ENCODE measurements around the gene AXIN2. TPM values are rescaled to one million over a fixed set of nuclear protein-coding genes. Genes with fewer than 3 reads are reported as not detected.

The AXIN2 gene
- total RNA-seq, 4 donors from 2014 or later: 9.9 to 27.2 (median 17.9) TPM

DNA sequence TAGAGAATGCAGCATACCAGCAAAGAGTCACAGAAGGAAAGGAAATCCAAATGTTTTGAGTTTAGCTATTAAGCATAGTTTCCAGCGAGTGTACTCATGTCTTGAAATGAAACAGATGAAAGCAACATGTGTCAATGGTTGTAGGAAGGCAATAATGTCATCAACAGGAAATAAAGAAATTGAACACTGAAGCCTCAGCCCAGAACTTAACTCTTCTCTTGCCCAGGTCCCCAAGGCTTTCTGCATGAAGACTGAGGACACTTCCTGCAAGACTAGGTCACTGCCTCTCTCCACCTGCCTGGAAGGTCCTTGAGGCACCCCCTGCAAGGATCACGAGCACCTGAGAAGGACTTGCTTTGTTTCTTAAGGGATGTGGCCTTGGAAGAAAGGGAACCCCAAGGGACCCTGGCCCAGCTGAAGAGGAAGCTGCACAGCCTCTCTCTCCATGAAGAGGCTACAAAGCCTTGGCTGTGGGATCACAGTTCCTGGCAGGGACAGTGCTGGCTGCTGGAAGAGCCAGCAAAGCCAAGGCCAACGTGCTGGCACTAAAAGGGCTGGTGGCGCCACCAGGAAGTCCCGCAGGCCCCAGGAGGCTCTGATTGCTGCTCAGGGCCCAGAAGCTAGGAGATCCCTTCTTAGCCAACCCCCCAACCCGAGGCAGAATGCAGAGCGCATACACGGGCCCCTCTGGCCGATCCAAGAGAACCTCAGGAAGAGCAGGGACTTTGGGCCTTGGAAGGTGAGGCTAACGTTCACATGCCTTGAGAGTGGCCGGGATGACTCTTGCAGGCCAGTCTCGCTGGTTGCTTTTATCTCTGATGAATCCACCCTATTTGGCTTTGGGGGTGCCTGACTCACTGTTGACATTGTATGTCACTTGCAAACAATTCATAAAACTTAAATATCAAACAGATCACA lies 23.4 kb upstream of the AXIN2 start:
- in situ Hi-C loops (cut with MboI; ENCODE audit: low sequenced_read_pairs in 4 of 4) (no loop called here), intact Hi-C loops (cut with DNase I; ENCODE audit: low total_unique reads) (no loop called here)
- Histone ChIP-seq H3K4me3 (no peak overlapping the region), H3K27me3 (no peaks in the 10 kb centered on the region), H3K9me3 (no peaks in the 10 kb centered on the region), H3K36me3 (no peaks in the 10 kb centered on the region), H3K4me1 (peaks cover 0 to 15% of the 10 kb centered on the region in 2 donors), H3K27ac (peak overlapping the region in 2 of 4 donors; percentile 11 to 33)
- ATAC-seq: peak; percentile 37 to 78
- peak in 1 of 2 donors; percentile 55 for DNase-seq
- TF ChIP-seq, protein P1, sequence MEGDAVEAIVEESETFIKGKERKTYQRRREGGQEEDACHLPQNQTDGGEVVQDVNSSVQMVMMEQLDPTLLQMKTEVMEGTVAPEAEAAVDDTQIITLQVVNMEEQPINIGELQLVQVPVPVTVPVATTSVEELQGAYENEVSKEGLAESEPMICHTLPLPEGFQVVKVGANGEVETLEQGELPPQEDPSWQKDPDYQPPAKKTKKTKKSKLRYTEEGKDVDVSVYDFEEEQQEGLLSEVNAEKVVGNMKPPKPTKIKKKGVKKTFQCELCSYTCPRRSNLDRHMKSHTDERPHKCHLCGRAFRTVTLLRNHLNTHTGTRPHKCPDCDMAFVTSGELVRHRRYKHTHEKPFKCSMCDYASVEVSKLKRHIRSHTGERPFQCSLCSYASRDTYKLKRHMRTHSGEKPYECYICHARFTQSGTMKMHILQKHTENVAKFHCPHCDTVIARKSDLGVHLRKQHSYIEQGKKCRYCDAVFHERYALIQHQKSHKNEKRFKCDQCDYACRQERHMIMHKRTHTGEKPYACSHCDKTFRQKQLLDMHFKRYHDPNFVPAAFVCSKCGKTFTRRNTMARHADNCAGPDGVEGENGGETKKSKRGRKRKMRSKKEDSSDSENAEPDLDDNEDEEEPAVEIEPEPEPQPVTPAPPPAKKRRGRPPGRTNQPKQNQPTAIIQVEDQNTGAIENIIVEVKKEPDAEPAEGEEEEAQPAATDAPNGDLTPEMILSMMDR (IDR thresholded peaks at IDR 0.05 in 4 of 5, conservative IDR thresholded peaks at IDR 0.05 in 1 of 5): no peak
- TF ChIP-seq POLR2A (IDR thresholded peaks at IDR 0.05): no peak

DNA sequence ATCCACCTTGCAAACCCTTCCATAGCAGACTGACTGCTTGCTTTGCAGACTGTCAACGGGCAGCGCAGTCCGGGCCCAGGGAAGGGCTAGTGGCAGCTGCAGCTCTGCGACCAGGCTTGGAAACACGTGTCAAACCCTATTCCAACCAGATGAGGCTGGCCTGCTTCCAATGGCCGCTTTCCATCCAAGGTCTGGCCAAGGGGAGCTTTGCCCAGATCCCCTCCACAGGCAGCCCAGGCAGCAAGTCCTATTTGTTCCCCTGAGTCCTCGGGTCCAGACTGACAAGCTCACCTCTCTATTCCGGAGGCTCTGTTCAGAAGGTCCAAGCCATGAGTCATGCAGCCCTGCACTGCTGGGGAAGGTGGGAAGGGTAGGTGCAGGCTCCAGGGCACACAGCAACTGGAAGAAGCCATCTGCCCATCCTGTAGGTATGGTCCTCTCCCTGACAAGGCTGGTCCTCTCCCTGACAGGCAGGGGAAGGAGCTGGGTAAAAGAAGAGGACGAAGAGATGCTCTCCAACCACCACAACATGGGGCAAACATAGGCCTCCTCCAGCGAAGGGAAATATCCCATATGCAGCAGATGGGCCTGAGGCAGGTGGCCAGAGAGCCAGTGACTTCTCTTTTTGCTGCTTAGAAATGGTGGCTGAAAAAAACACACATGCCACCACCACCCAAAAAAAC lies 22.6 kb upstream of the AXIN2 start:
- TF ChIP-seq POLR2A (IDR thresholded peaks at IDR 0.05): no peak
- TF ChIP-seq, protein P1 (IDR thresholded peaks at IDR 0.05 in 4 of 5, conservative IDR thresholded peaks at IDR 0.05 in 1 of 5): no peak
- Histone ChIP-seq H3K36me3 (no peaks in the 10 kb centered on the region), H3K27me3 (no peaks in the 10 kb centered on the region), H3K4me1 (peaks cover 0 to 15% of the 10 kb centered on the region in 2 donors), H3K27ac (peak overlapping the region in 1 of 4 donors; percentile 13), H3K4me3 (no peak overlapping the region), H3K9me3 (no peaks in the 10 kb centered on the region)
- no peak for DNase-seq
- peak in 1 of 2 donors; percentile 55 for ATAC-seq
- intact Hi-C loops (cut with DNase I; ENCODE audit: low total_unique reads) (no loop called here), in situ Hi-C loops (cut with MboI; ENCODE audit: low sequenced_read_pairs in 4 of 4) (no loop called here)

DNA sequence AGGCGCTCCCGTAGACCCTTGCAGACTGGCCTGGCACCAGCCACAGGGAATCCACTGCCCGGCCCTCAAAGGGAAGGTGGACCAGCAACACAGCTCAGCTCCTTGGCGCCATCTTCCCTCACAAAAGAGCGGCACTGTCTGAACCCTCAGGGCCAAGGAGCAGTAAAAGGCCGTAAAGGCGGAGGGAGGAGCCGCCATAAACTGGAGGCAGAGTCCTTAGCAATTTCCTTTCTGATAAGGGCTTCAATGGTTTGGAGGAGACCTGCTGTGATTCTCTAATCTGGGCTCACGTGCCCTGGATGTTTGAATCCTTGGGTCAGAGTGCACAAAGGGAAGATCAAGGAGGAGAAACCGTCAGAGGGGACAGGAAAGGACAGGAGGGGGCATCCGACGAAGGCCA lies 15.5 kb upstream of the AXIN2 start:
- in situ Hi-C loops (cut with MboI; ENCODE audit: low sequenced_read_pairs in 4 of 4) (no loop called here), intact Hi-C loops (cut with DNase I; ENCODE audit: low total_unique reads) (no loop called here)
- Histone ChIP-seq H3K27ac (no peak overlapping the region), H3K4me3 (no peak overlapping the region), H3K9me3 (no peaks in the 10 kb centered on the region), H3K4me1 (no peaks in the 10 kb centered on the region), H3K36me3 (no peaks in the 10 kb centered on the region), H3K27me3 (no peaks in the 10 kb centered on the region)
- ATAC-seq: no peak
- TF ChIP-seq, protein P1 (IDR thresholded peaks at IDR 0.05 in 4 of 5, conservative IDR thresholded peaks at IDR 0.05 in 1 of 5): no peak
- no peak for TF ChIP-seq POLR2A (IDR thresholded peaks at IDR 0.05)
- DNase-seq: no peak

DNA sequence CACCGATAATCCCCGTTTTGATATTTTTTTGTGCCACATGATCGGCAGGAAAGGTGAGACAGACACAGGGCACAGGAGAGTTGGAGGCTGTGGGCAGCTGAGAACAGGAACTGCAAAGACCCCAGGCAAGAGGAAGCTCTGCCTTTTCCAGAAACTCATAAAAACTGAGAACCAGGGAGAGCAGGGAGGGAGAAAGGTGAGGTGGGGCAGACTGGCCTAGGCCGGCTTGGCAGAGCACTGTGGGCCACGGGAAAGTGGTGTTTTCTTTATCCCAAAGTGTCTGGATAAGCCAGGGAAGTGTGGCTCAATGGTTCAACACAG lies 11.8 kb upstream of the AXIN2 start:
- ATAC-seq (no peak), DNase-seq (no peak)
- H3K4me1 ChIP-seq: no peaks in the 10 kb centered on the region
- H3K9me3 ChIP-seq: no peaks in the 10 kb centered on the region
- H3K4me3 ChIP-seq: no peak overlapping the region
- H3K36me3 ChIP-seq: no peaks in the 10 kb centered on the region
- no peak overlapping the region for H3K27ac ChIP-seq
- no peaks in the 10 kb centered on the region for H3K27me3 ChIP-seq
- in situ Hi-C loops (cut with MboI; ENCODE audit: low sequenced_read_pairs in 4 of 4): loop anchor here in 3 of 4 donors (25.0 kb wide), 2 partner anchors 586 to 611 kb away; no protein-coding TSS in a partner anchor
- intact Hi-C loops (cut with DNase I; ENCODE audit: low total_unique reads): no loop called here
- no peak for TF ChIP-seq POLR2A (IDR thresholded peaks at IDR 0.05)
- TF ChIP-seq, protein P1 (IDR thresholded peaks at IDR 0.05 in 4 of 5, conservative IDR thresholded peaks at IDR 0.05 in 1 of 5): no peak
